ENCODE measurements around the gene SRC.

The SRC gene

GRCh38 chr20:37398750-37399621, 53.0 kb downstream of the SRC start:
- no peak for TF ChIP-seq CTCF (conservative IDR thresholded peaks at IDR 0.05; ENCODE audit: low read depth)
- peak overlapping the region; percentile 68 for H3K27ac ChIP-seq
- CTCF ChIA-PET: interaction anchor here (0.5 to 1.5 kb wide), 8 partner anchors 9 to 1640 kb away, joined by 3 to 6 read pairs (median 3); no protein-coding TSS in a partner anchor
- POLR2A ChIA-PET (ENCODE audit: low non-redundant PET): interaction anchor here (0.7 to 0.9 kb wide), 2 partner anchors 24 to 62 kb away, joined by 3 to 4 read pairs; no protein-coding TSS in a partner anchor
- no peak for DNase-seq (ENCODE audit: low spot score)

GRCh38 chr20:37401282-37401929, 55.5 kb downstream of the SRC start:
- peak overlapping the region; percentile 23 for H3K27ac ChIP-seq
- no peak for TF ChIP-seq CTCF (conservative IDR thresholded peaks at IDR 0.05; ENCODE audit: low read depth)
- no peak for DNase-seq (ENCODE audit: low spot score)
- ChIA-PET POLR2A (ENCODE audit: low non-redundant PET) (no interaction called here), CTCF (no interaction called here)

- no peak overlapping the region for H3K27ac ChIP-seq
- CTCF ChIA-PET: interaction anchor here (0.6 kb wide), 2 partner anchors 172 to 250 kb away, joined by 4 to 5 read pairs; no protein-coding TSS in a partner anchor
- POLR2A ChIA-PET (ENCODE audit: low non-redundant PET): interaction anchor here (0.5 kb wide), 1 partner anchor 634 kb away, joined by 3 read pairs; no protein-coding TSS in a partner anchor
- no peak for TF ChIP-seq CTCF (conservative IDR thresholded peaks at IDR 0.05; ENCODE audit: low read depth)
- no peak for DNase-seq (ENCODE audit: low spot score)
Measured at GRCh38 chr20:37401930-37402675, 56.2 kb downstream of the SRC start.

- no peak for TF ChIP-seq CTCF (conservative IDR thresholded peaks at IDR 0.05; ENCODE audit: low read depth)
- POLR2A ChIA-PET (ENCODE audit: low non-redundant PET): no interaction called here
- DNase-seq (ENCODE audit: low spot score): no peak
- H3K27ac ChIP-seq: peak overlapping the region; percentile 11
- CTCF ChIA-PET: interaction anchor here (0.6 kb wide), 2 partner anchors 173 to 251 kb away, joined by 4 to 5 read pairs; no protein-coding TSS in a partner anchor
Measured at GRCh38 chr20:37403107-37404033, 57.4 kb downstream of the SRC start.

- CTCF ChIA-PET: interaction anchor here (0.5 to 0.6 kb wide), 2 partner anchors 68 to 131 kb away, joined by 3 read pairs; no protein-coding TSS in a partner anchor
- peak overlapping the region; percentile 11 for H3K27ac ChIP-seq
Measured at GRCh38 chr20:37404461-37404890, 58.5 kb downstream of the SRC start.

More at GRCh38 chr20:37404461-37404890, 58.5 kb downstream of the SRC start:
- no peak for TF ChIP-seq CTCF (conservative IDR thresholded peaks at IDR 0.05; ENCODE audit: low read depth)
- no peak for DNase-seq (ENCODE audit: low spot score)
- POLR2A ChIA-PET (ENCODE audit: low non-redundant PET): no interaction called here

All from RWPE1 (cell line).